ENCODE results near the gene TCAF2.
"Not testable (repeated sequence)": the region's sequence is repeated elsewhere in the genome, so short reads cannot be mapped to it uniquely, and the experiment has no call there.

GRCh38 chr7:143640528-143641189 lies 19.9 kb downstream of the TCAF2 start:
- not testable (repeated sequence) for TF ChIP-seq CTCF, POLR2A (IDR thresholded peaks at IDR 0.05)
